ENCODE measurements around the gene GFI1. TPM values are rescaled to one million over a fixed set of nuclear protein-coding genes. Genes with fewer than 3 reads are reported as not detected.

Gene GFI1
- total and polyA plus RNA-seq, 9 donors, result 0.12 to 0.92 (median 0.33) TPM; not detected in 1

DNA sequence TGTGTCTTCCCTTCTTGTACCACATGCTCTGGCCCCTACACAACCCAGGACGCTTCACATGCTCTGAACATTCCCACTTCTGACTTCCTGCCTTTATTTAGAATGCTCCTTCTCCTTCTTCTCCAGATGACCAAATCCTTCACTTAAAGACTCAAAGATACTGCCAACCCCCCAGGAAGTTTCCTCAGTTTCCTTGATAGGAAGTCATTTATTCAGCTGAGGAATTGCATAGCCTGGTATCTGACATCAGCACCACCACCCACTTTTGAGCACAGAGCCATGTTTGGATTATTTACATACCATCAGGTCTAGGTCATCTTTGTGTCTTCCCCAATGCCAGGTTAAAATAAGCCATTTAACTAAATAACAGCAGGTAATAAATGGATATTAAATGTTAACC, 42.4 kb downstream of the GFI1 start:
- Histone ChIP-seq H3K4me3 (no peak overlapping the region), H3K27me3 (no peaks in the 10 kb centered on the region), H3K36me3 (no peaks in the 10 kb centered on the region), H3K27ac (no peak overlapping the region), H3K4me1 (ENCODE audit: insufficient read depth) (no peaks in the 10 kb centered on the region), H3K9me3 (no peaks in the 10 kb centered on the region)
- no peak for TF ChIP-seq EP300 (IDR thresholded peaks at IDR 0.05)
- intact Hi-C loops (cut with DNase I), result no loop called here
- 58 to 77% (median 67%) methylated on average over 1 of the region's 1 CpG for WGBS, 3 donors
- no peak for DNase-seq

GRCh38 chr1:92443893-92444292, 42.8 kb downstream of the GFI1 start:
- DNase-seq, result no peak
- TF ChIP-seq EP300 (IDR thresholded peaks at IDR 0.05) (no peak), POLR2A (IDR thresholded peaks at IDR 0.05) (no peak)
- TF ChIP-seq, protein P1, sequence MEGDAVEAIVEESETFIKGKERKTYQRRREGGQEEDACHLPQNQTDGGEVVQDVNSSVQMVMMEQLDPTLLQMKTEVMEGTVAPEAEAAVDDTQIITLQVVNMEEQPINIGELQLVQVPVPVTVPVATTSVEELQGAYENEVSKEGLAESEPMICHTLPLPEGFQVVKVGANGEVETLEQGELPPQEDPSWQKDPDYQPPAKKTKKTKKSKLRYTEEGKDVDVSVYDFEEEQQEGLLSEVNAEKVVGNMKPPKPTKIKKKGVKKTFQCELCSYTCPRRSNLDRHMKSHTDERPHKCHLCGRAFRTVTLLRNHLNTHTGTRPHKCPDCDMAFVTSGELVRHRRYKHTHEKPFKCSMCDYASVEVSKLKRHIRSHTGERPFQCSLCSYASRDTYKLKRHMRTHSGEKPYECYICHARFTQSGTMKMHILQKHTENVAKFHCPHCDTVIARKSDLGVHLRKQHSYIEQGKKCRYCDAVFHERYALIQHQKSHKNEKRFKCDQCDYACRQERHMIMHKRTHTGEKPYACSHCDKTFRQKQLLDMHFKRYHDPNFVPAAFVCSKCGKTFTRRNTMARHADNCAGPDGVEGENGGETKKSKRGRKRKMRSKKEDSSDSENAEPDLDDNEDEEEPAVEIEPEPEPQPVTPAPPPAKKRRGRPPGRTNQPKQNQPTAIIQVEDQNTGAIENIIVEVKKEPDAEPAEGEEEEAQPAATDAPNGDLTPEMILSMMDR (IDR thresholded peaks at IDR 0.05), result no peak
- Histone ChIP-seq H3K36me3 (no peaks in the 10 kb centered on the region), H3K9me3 (no peaks in the 10 kb centered on the region), H3K4me3 (no peak overlapping the region), H3K4me1 (ENCODE audit: insufficient read depth) (no peaks in the 10 kb centered on the region), H3K27ac (no peak overlapping the region), H3K27me3 (no peaks in the 10 kb centered on the region)
- 84 to 86% (median 85%) methylated on average over 3 of the region's 3 CpGs for WGBS, 3 donors
- intact Hi-C loops (cut with DNase I), result no loop called here

DNA sequence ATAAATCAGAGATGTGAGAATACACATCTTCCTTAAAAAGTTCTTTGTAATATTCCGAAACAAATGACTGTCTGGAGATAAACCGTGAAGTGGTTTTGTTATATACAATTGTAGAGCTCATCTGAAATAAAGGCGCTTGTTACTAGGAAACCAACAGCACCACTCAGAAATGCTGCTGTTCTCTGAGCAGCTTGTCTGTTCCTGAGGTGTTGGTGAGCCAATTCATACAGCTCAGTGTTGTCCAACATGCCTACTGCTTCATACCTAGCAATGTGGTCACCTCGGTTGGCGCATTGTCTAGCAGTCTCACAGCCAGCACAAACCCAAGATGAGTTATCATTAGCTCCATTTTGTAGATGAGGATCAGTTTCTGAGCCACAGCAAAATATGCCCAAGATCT, 44.4 kb downstream of the GFI1 start:
- H3K4me1 ChIP-seq (ENCODE audit: insufficient read depth), result no peaks in the 10 kb centered on the region
- no peak overlapping the region for H3K27ac ChIP-seq
- 84 to 89% (median 86%) methylated on average over 5 of the region's 5 CpGs for WGBS, 3 donors
- intact Hi-C loops (cut with DNase I), result no loop called here
- no peak overlapping the region for H3K4me3 ChIP-seq
- no peaks in the 10 kb centered on the region for H3K27me3 ChIP-seq
- no peak for TF ChIP-seq EP300 (IDR thresholded peaks at IDR 0.05)
- TF ChIP-seq, protein P1 (IDR thresholded peaks at IDR 0.05), result no peak
- no peaks in the 10 kb centered on the region for H3K36me3 ChIP-seq
- H3K9me3 ChIP-seq, result no peaks in the 10 kb centered on the region
- no peak for DNase-seq

DNA sequence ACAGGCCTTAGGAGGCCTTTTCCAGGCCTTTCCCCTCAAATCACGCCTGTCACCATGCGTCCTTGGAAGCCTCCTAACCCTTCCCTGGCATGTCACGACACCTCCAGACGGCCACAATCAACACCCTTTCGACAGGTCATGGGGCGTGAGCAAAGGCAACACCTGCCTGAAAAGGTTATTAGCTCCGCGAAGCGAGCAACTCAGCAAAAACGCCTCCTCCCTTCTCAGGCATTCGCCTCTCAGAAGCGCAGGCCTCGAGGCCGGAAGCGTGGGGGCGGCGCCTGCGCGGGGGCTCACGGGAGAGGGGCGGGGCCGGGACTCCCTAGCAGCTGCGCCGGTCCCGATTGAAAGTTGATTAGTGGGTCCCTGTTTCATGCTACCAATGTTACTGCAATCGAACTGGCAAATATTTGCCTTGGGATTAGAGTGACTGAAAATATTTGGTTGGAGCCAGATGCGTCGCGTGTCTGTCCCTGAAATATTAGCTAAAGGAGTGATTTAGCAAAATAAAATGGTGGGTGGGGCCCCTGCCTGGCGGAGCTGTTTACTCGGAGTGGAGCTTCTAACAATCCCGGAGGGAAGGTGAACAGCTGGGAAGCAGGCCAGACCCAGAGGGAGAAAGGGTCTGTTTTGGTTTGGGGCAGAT, 44.9 kb downstream of the GFI1 start:
- intact Hi-C loops (cut with DNase I), result no loop called here
- no peak overlapping the region for H3K4me3 ChIP-seq

GRCh38 chr1:92441316-92441696, 45.4 kb downstream of the GFI1 start:
- Histone ChIP-seq H3K9me3 (peaks cover 0 to 4% of the 10 kb centered on the region in 2 donors), H3K27ac (no peak overlapping the region), H3K4me3 (no peak overlapping the region), H3K36me3 (no peaks in the 10 kb centered on the region), H3K4me1 (ENCODE audit: insufficient read depth) (no peaks in the 10 kb centered on the region), H3K27me3 (no peaks in the 10 kb centered on the region)
- no peak for DNase-seq
- intact Hi-C loops (cut with DNase I), result no loop called here
- 91 to 96% (median 92%) methylated on average over 9 of the region's 9 CpGs for WGBS, 3 donors
- TF ChIP-seq, protein P1 (IDR thresholded peaks at IDR 0.05), result no peak
- TF ChIP-seq EP300 (IDR thresholded peaks at IDR 0.05), result no peak
- TF ChIP-seq POLR2A (IDR thresholded peaks at IDR 0.05), result no peak

More for the DNA sequence above, 44.9 kb downstream of the GFI1 start:
- WGBS, 3 donors, result 59 to 72% (median 62%) methylated on average over 32 of the region's 32 CpGs
- Histone ChIP-seq H3K9me3 (no peaks in the 10 kb centered on the region), H3K36me3 (no peaks in the 10 kb centered on the region), H3K27ac (no peak overlapping the region), H3K4me1 (ENCODE audit: insufficient read depth) (no peaks in the 10 kb centered on the region), H3K27me3 (no peaks in the 10 kb centered on the region)
- TF ChIP-seq, protein P1 (IDR thresholded peaks at IDR 0.05), result no peak
- no peak for TF ChIP-seq EP300 (IDR thresholded peaks at IDR 0.05)
- no peak for TF ChIP-seq POLR2A (IDR thresholded peaks at IDR 0.05)
- no peak for DNase-seq

Data from ovary (tissue), 9 donors.